GM12878 (cell line): Measurements from ENCODE around the gene C1orf185. TPM values are rescaled to one million over a fixed set of nuclear protein-coding genes. Genes with fewer than 3 reads are reported as not detected.

Experiments used
- ATF7 ChIP-seq: fragments of 450-650 bp; IDR thresholded peaks from 2 replicates; pipeline ENCODE4 v1.6.1; 2016; ENCODE audit warnings: low read depth, mild to moderate bottlenecking
- BHLHE40 ChIP-seq, 2 experiments: fragments of 450-650 bp in 1 of 2; IDR thresholded peaks; 2 replicates each; pipeline ENCODE4 v1.6.1; 2011 to 2017; ENCODE audit warnings: low read depth in 2 of 2, borderline replicate concordance in 1 of 2, improper control_type of control experiment in 1 of 2, low read length in 1 of 2, mild to moderate bottlenecking in 1 of 2
- CEBPB ChIP-seq, 2 experiments: fragments of 150-350 bp in 1 of 2; IDR thresholded peaks; 2 replicates each; pipeline ENCODE4 v1.6.1; 2012 to 2014; ENCODE audit warnings: low read depth in 2 of 2, low read length in 2 of 2, borderline replicate concordance in 1 of 2, inconsistent platforms in 1 of 2
- IKZF2 ChIP-seq, 2 experiments: fragments of 450-650 bp; IDR thresholded peaks; 2 replicates each; pipeline ENCODE4 v1.6.1; 2017; ENCODE audit warnings: mild to moderate bottlenecking in 2 of 2, moderate library complexity in 2 of 2
- MXI1 ChIP-seq: fragments of 150-350 bp; IDR thresholded peaks from 2 replicates; pipeline ENCODE4 v1.6.1; 2011; ENCODE audit warnings: low read depth, mild to moderate bottlenecking, inconsistent platforms, low read length, improper control_type of control experiment
- NFIC ChIP-seq: IDR thresholded peaks from 2 replicates; pipeline ENCODE4 v1.6.1; 2012; ENCODE audit warnings: low read depth, mild to moderate bottlenecking, inconsistent platforms, low read length, moderate library complexity
- NR2C2 ChIP-seq: IDR thresholded peaks from 2 replicates; pipeline ENCODE4 v1.6.1; 2011; ENCODE audit warnings: borderline replicate concordance, low read depth; ENCODE audit not compliant: control insufficient read depth, insufficient read length
- SPI1 ChIP-seq: IDR thresholded peaks from 2 replicates; pipeline ENCODE4 v1.6.1; 2011; ENCODE audit warnings: low read depth, mild to moderate bottlenecking, low read length, moderate library complexity, borderline replicate concordance; ENCODE audit not compliant: insufficient read depth
- SREBF2 ChIP-seq: IDR thresholded peaks from 2 replicates; pipeline ENCODE4 v1.6.1; 2012; ENCODE audit warnings: mild to moderate bottlenecking, low read length
- polyA plus RNA-seq, 11 experiments: library from polyadenylated mRNA; depleted of rRNA in 4 of 11; unstranded in 6 of 11; stranded (reverse) in 5 of 11; fragments of >200 nt; fragmentation: Nextera tagmentation in 4 of 11; fragmentation: Illumina TruSeq in 1 of 11; extraction: Ambion mirVana in 4 of 11; extraction: Trizol in 1 of 11; gene quantifications; 1 replicate in 1 of 11; 2 replicates in 10 of 11; pipeline versions ENCODE4 v1.2.1 to v1.2.3, GENCODE V29; 2011 to 2016; ENCODE audit warnings: inconsistent platforms in 2 of 11, missing spikeins in 2 of 11, low read depth in 1 of 11
- total RNA-seq, 4 experiments: library from RNA; depleted of rRNA in 3 of 4; stranded (reverse); fragments of >200 nt in 3 of 4; fragmentation: Illumina TruSeq in 1 of 4; extraction: Trizol in 1 of 4; gene quantifications; 2 replicates each; pipeline versions ENCODE4 v1.2.1 to v1.2.3, GENCODE V29; 2013 to 2021
- TF ChIP-seq, protein P1 (sequence below): fragments of 450-650 bp; IDR thresholded peaks from 2 replicates; pipeline ENCODE4 v1.6.1; 2017; ENCODE audit warnings: low read depth, mild to moderate bottlenecking, moderate library complexity
- TF ChIP-seq, protein P2 (sequence below), 3 experiments: IDR thresholded peaks in 2 of 3; conservative IDR thresholded peaks in 1 of 3; 2 replicates each; pipeline ENCODE4 v1.5.1; 2011; ENCODE audit warnings: low read depth in 3 of 3, low read length in 3 of 3, mild to moderate bottlenecking in 3 of 3, control low read depth in 2 of 3, moderate library complexity in 2 of 3, inconsistent platforms in 1 of 3, mixed read lengths in 1 of 3; ENCODE audit not compliant: control insufficient read depth in 2 of 3, insufficient read depth in 1 of 3; ENCODE audit errors: extremely low read depth in 1 of 3
- TF ChIP-seq, protein P3 (sequence below): fragments of 450-650 bp; IDR thresholded peaks from 2 replicates; pipeline ENCODE4 v1.6.1; 2014; ENCODE audit warnings: mild to moderate bottlenecking

C1orf185 gene
- total and polyA plus RNA-seq, 10 of the 15 experiments (the other 5 are each of a cell fraction or from before 2014, with no cell fraction given) = 0.40 TPM; not detected in 9

DNA sequence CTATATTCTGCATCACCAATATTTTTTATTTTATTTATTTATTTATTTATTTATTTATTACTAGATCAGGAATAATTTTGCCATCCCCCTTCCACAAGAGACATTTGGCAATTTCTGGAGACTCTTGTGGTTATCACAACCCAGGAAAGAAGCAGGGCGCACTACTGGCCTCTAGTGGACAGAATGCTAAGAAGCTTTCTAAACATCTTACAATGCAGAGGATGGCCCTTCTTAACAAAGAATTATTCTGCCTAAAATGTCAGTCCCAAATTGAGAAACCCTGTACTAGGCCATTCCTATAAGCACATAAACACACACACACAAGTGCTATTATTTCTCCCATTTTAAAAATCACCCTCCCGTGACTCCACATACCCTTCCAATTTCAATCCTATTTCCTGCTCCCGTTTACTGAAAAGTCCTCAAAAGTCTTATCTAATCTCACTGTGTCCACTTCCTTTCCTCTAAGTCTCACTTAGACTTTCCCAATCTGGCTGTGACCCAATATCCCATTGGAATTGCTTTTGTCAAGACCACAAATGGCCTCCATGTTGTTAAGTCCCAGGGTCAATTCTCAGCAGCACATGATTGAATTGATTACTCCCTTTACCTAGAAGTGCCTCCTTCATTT lies 90.3 kb downstream of the C1orf185 start (continued):
- no peak for TF ChIP-seq IKZF2 (IDR thresholded peaks at IDR 0.05)
- no peak for TF ChIP-seq ATF7
- TF ChIP-seq BHLHE40 (IDR thresholded peaks at IDR 0.05; ENCODE audit: borderline replicate concordance in 1 of 2, low read depth in 2 of 2, low read length in 1 of 2) = no peak
- TF ChIP-seq, protein P1, sequence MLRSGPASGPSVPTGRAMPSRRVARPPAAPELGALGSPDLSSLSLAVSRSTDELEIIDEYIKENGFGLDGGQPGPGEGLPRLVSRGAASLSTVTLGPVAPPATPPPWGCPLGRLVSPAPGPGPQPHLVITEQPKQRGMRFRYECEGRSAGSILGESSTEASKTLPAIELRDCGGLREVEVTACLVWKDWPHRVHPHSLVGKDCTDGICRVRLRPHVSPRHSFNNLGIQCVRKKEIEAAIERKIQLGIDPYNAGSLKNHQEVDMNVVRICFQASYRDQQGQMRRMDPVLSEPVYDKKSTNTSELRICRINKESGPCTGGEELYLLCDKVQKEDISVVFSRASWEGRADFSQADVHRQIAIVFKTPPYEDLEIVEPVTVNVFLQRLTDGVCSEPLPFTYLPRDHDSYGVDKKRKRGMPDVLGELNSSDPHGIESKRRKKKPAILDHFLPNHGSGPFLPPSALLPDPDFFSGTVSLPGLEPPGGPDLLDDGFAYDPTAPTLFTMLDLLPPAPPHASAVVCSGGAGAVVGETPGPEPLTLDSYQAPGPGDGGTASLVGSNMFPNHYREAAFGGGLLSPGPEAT = no peak
- no peak for TF ChIP-seq CEBPB (IDR thresholded peaks at IDR 0.05; ENCODE audit: borderline replicate concordance in 1 of 2, low read depth in 2 of 2, low read length in 2 of 2)
- no peak for TF ChIP-seq SPI1
- TF ChIP-seq, protein P2, sequence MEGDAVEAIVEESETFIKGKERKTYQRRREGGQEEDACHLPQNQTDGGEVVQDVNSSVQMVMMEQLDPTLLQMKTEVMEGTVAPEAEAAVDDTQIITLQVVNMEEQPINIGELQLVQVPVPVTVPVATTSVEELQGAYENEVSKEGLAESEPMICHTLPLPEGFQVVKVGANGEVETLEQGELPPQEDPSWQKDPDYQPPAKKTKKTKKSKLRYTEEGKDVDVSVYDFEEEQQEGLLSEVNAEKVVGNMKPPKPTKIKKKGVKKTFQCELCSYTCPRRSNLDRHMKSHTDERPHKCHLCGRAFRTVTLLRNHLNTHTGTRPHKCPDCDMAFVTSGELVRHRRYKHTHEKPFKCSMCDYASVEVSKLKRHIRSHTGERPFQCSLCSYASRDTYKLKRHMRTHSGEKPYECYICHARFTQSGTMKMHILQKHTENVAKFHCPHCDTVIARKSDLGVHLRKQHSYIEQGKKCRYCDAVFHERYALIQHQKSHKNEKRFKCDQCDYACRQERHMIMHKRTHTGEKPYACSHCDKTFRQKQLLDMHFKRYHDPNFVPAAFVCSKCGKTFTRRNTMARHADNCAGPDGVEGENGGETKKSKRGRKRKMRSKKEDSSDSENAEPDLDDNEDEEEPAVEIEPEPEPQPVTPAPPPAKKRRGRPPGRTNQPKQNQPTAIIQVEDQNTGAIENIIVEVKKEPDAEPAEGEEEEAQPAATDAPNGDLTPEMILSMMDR (IDR thresholded peaks at IDR 0.05 in 2 of 3, conservative IDR thresholded peaks at IDR 0.05 in 1 of 3; ENCODE audit: control insufficient read depth in 2 of 3, extremely low read depth in 1 of 3, insufficient read depth in 1 of 3, low read depth in 3 of 3, low read length in 3 of 3) = peak; percentile 74 to 90 (median 80)
- no peak for TF ChIP-seq SREBF2
- TF ChIP-seq NR2C2 = no peak
- no peak for TF ChIP-seq MXI1
- no peak for TF ChIP-seq NFIC
- TF ChIP-seq, protein P3, sequence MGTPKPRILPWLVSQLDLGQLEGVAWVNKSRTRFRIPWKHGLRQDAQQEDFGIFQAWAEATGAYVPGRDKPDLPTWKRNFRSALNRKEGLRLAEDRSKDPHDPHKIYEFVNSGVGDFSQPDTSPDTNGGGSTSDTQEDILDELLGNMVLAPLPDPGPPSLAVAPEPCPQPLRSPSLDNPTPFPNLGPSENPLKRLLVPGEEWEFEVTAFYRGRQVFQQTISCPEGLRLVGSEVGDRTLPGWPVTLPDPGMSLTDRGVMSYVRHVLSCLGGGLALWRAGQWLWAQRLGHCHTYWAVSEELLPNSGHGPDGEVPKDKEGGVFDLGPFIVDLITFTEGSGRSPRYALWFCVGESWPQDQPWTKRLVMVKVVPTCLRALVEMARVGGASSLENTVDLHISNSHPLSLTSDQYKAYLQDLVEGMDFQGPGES = no peak
